Mesodermal cell (in vitro differentiated cells): Measurements from ENCODE around the gene MAPKAP1.

Experiments
- H3K27ac ChIP-seq: 2 replicates; pipeline ENCODE4 v1.7.0; 2013; ENCODE audit warnings: mild to moderate bottlenecking, low read depth, low read length, moderate library complexity; ENCODE audit not compliant: severe bottlenecking
- H3K36me3 ChIP-seq: 2 replicates; pipeline ENCODE4 v1.7.1; 2013; ENCODE audit warnings: mild to moderate bottlenecking, low read length, moderate library complexity; ENCODE audit not compliant: control insufficient read depth, insufficient read depth
- H3K4me1 ChIP-seq: one replicate; pipeline ENCODE4 v1.7.1; 2013; ENCODE audit warnings: mild to moderate bottlenecking, low read length; ENCODE audit not compliant: insufficient read depth, control insufficient read depth, poor library complexity, severe bottlenecking
- H3K4me3 ChIP-seq: 2 replicates; pipeline ENCODE4 v1.7.0; 2013; ENCODE audit warnings: low read length, control low read depth, mild to moderate bottlenecking; ENCODE audit not compliant: insufficient read depth, poor library complexity, severe bottlenecking; ENCODE audit errors: extremely low read depth
- H3K9me3 ChIP-seq: 2 replicates; pipeline ENCODE4 v1.7.1; 2013; ENCODE audit warnings: mild to moderate bottlenecking, low read length, moderate library complexity; ENCODE audit not compliant: control insufficient read depth
- WGBS, 2 experiments: methylation state at CpG; one replicate each; pipeline ENCODE4 v1.1.5; 2013; ENCODE audit warnings: missing lambda C conversion rate in 2 of 2; ENCODE audit not compliant: insufficient coverage in 2 of 2; 5-methylcytosine and 5-hydroxymethylcytosine counted together

Gene MAPKAP1

GRCh38 chr9:125537442-125538091 lies 169.4 kb downstream of the MAPKAP1 start:
- H3K4me3 ChIP-seq, result no peak overlapping the region

GRCh38 chr9:125536776-125537175 lies 170.2 kb downstream of the MAPKAP1 start:
- peaks cover 9% of the 10 kb centered on the region for H3K4me1 ChIP-seq
- no peaks in the 10 kb centered on the region for H3K9me3 ChIP-seq
- no peak overlapping the region for H3K4me3 ChIP-seq
- WGBS, 2 experiments, result 100% methylated on average over 1 of the region's 1 CpG; no CpG with 5 or more reads in 1 of the 2 experiments
- no peak overlapping the region for H3K27ac ChIP-seq
- peaks cover 7% of the 10 kb centered on the region for H3K36me3 ChIP-seq

More at GRCh38 chr9:125537442-125538091, 169.4 kb downstream of the MAPKAP1 start:
- no peak overlapping the region for H3K27ac ChIP-seq
- 86 to 100% methylated on average over 1 to 2 of the region's 2 CpGs for WGBS, 2 experiments
- H3K36me3 ChIP-seq, result peaks cover 11% of the 10 kb centered on the region
- H3K9me3 ChIP-seq, result no peaks in the 10 kb centered on the region
- peaks cover 9% of the 10 kb centered on the region for H3K4me1 ChIP-seq

- Histone ChIP-seq H3K9me3 (no peaks in the 10 kb centered on the region), H3K4me3 (no peak overlapping the region), H3K4me1 (peaks cover 9% of the 10 kb centered on the region), H3K36me3 (peaks cover 2% of the 10 kb centered on the region), H3K27ac (no peak overlapping the region)
- 86% methylated on average over 3 of the region's 3 CpGs; no CpG with 5 or more reads in 1 of the 2 experiments for WGBS, 2 experiments
Observed at GRCh38 chr9:125536167-125536772, 170.7 kb downstream of the MAPKAP1 start.

GRCh38 chr9:125534971-125535701 lies 171.9 kb downstream of the MAPKAP1 start:
- Histone ChIP-seq H3K4me3 (no peak overlapping the region), H3K27ac (no peak overlapping the region), H3K36me3 (no peaks in the 10 kb centered on the region), H3K4me1 (peaks cover 9% of the 10 kb centered on the region), H3K9me3 (no peaks in the 10 kb centered on the region)
- 63 to 100% methylated on average over 2 to 3 of the region's 4 CpGs for WGBS, 2 experiments

- Histone ChIP-seq H3K27ac (no peak overlapping the region), H3K4me1 (no peaks in the 10 kb centered on the region), H3K9me3 (no peaks in the 10 kb centered on the region), H3K36me3 (no peaks in the 10 kb centered on the region), H3K4me3 (no peak overlapping the region)
- WGBS, 2 experiments, result 93 to 94% methylated on average over 3 to 4 of the region's 10 CpGs
Observed at GRCh38 chr9:125532812-125533594, 174.0 kb downstream of the MAPKAP1 start.

GRCh38 chr9:125532412-125532811 lies 174.6 kb downstream of the MAPKAP1 start:
- no peaks in the 10 kb centered on the region for H3K4me1 ChIP-seq
- H3K36me3 ChIP-seq, result no peaks in the 10 kb centered on the region
- no peak overlapping the region for H3K27ac ChIP-seq
- no peaks in the 10 kb centered on the region for H3K9me3 ChIP-seq
- no peak overlapping the region for H3K4me3 ChIP-seq
- WGBS, 2 experiments, result 100% methylated on average over 1 to 3 of the region's 3 CpGs

GRCh38 chr9:125529589-125530515 lies 177.2 kb downstream of the MAPKAP1 start:
- WGBS, 2 experiments, result 90% methylated on average over 2 of the region's 5 CpGs; no CpG with 5 or more reads in 1 of the 2 experiments

GRCh38 chr9:125529107-125529506 lies 177.9 kb downstream of the MAPKAP1 start:
- Histone ChIP-seq H3K9me3 (no peaks in the 10 kb centered on the region), H3K36me3 (no peaks in the 10 kb centered on the region), H3K4me1 (peaks cover 7% of the 10 kb centered on the region), H3K4me3 (no peak overlapping the region), H3K27ac (no peak overlapping the region)

More at GRCh38 chr9:125529589-125530515, 177.2 kb downstream of the MAPKAP1 start:
- H3K36me3 ChIP-seq, result no peaks in the 10 kb centered on the region
- peaks cover 2% of the 10 kb centered on the region for H3K4me1 ChIP-seq
- H3K4me3 ChIP-seq, result no peak overlapping the region
- no peaks in the 10 kb centered on the region for H3K9me3 ChIP-seq
- no peak overlapping the region for H3K27ac ChIP-seq

GRCh38 chr9:125527471-125528002 lies 179.5 kb downstream of the MAPKAP1 start:
- Histone ChIP-seq H3K4me1 (peaks cover 22% of the 10 kb centered on the region), H3K9me3 (no peaks in the 10 kb centered on the region), H3K36me3 (peaks cover 3% of the 10 kb centered on the region), H3K4me3 (no peak overlapping the region), H3K27ac (no peak overlapping the region)
- 92 to 100% methylated on average over 4 to 5 of the region's 9 CpGs for WGBS, 2 experiments
